T47D (cell line): ENCODE results near the gene TRIM47.

Experiments used
- DNase-seq, 2 experiments: peaks; one replicate each; pipeline versions ENCODE4 v3.0.0 to v3.0.0-alpha.2; 2011 to 2012; ENCODE audit warnings: low read depth in 1 of 2, low spot score in 1 of 2
- JUND ChIP-seq: IDR thresholded peaks from 2 replicates; pipeline ENCODE4 v1.6.1; 2012; ENCODE audit warnings: low read depth
- in situ Hi-C: cut with HindIII; loops from 2 replicates; pipeline ENCODE4 v1.10.0; 2016; ENCODE audit warnings: low sequenced_read_pairs, low pct_unique_long_range_greater_than_20kb

TRIM47 gene

GRCh38 chr17:75917141-75917916 lies 38.9 kb upstream of the TRIM47 start:
- in situ Hi-C loops, result no loop called here

GRCh38 chr17:75915268-75915667 lies 36.9 kb upstream of the TRIM47 start:
- TF ChIP-seq JUND, result no peak
- in situ Hi-C loops, result no loop called here
- DNase-seq, result no peak

More at GRCh38 chr17:75917141-75917916, 38.9 kb upstream of the TRIM47 start:
- no peak for TF ChIP-seq JUND
- DNase-seq, result no peak

- no peak for TF ChIP-seq JUND
- in situ Hi-C loops, result no loop called here
- DNase-seq, result no peak
Observed at GRCh38 chr17:75914643-75915267, 36.4 kb upstream of the TRIM47 start.

- TF ChIP-seq JUND, result no peak
- DNase-seq, result no peak
- in situ Hi-C loops, result no loop called here
Observed at GRCh38 chr17:75913537-75914210, 35.3 kb upstream of the TRIM47 start.

- in situ Hi-C loops, result no loop called here
- TF ChIP-seq JUND, result no peak
- no peak for DNase-seq
Observed at GRCh38 chr17:75910699-75911098, 32.3 kb upstream of the TRIM47 start.

- no peak for TF ChIP-seq JUND
- in situ Hi-C loops, result no loop called here
- no peak for DNase-seq
Observed at GRCh38 chr17:75909812-75910274, 31.5 kb upstream of the TRIM47 start.

GRCh38 chr17:75909051-75909811 lies 30.9 kb upstream of the TRIM47 start:
- in situ Hi-C loops, result no loop called here
- DNase-seq, result no peak
- TF ChIP-seq JUND, result no peak

- in situ Hi-C loops, result no loop called here
- DNase-seq, result no peak
- TF ChIP-seq JUND, result no peak
Observed at GRCh38 chr17:75908201-75908600, 29.8 kb upstream of the TRIM47 start.

- no peak for TF ChIP-seq JUND
- in situ Hi-C loops, result no loop called here
- no peak for DNase-seq
Observed at GRCh38 chr17:75906143-75906884, 27.9 kb upstream of the TRIM47 start.

GRCh38 chr17:75904749-75905521 lies 26.6 kb upstream of the TRIM47 start, which contains the start of gene MRPL38:
MRPL38 (minus strand) TSS chr17:75904884; CDS start chr17:75904875, 9 bp downstream.
- peak; percentile 98 to 99 for DNase-seq
- in situ Hi-C loops, result no loop called here
- TF ChIP-seq JUND, result no peak

- in situ Hi-C loops, result no loop called here
- no peak for DNase-seq
- TF ChIP-seq JUND, result no peak
Observed at GRCh38 chr17:75902406-75902805, 24.0 kb upstream of the TRIM47 start.
